HG02623 (cell line): Measurements from ENCODE around the gene OAF.

Source experiments
- ATAC-seq: cut with Tn5 transposase; IDR thresholded peaks from one replicate; pipeline ENCODE4 v1.9.1; 2021; ENCODE audit warnings: moderate library complexity; ENCODE audit not compliant: unreplicated experiment

OAF gene

GRCh38 chr11:120219938-120220746 is 9.3 kb downstream of the OAF start:
- ATAC-seq = no peak

GRCh38 chr11:120220747-120221037 is 9.9 kb downstream of the OAF start:
- ATAC-seq = no peak

GRCh38 chr11:120221115-120221752 is 10.4 kb downstream of the OAF start:
- no peak for ATAC-seq

GRCh38 chr11:120222916-120223315 is 12.1 kb downstream of the OAF start:
- no peak for ATAC-seq

GRCh38 chr11:120223793-120224192 is 13.0 kb downstream of the OAF start:
- ATAC-seq = no peak

GRCh38 chr11:120224361-120224760 is 13.5 kb downstream of the OAF start:
- no peak for ATAC-seq

GRCh38 chr11:120224972-120225909 is 14.4 kb downstream of the OAF start:
- ATAC-seq = no peak

- ATAC-seq = no peak
Observed at GRCh38 chr11:120226242-120226641, 15.4 kb downstream of the OAF start.

- no peak for ATAC-seq
Observed at GRCh38 chr11:120226714-120227113, 15.9 kb downstream of the OAF start.

GRCh38 chr11:120227228-120227852 is 16.5 kb downstream of the OAF start:
- ATAC-seq = no peak

- ATAC-seq = no peak
Observed at GRCh38 chr11:120228794-120229384, 18.1 kb downstream of the OAF start.

- ATAC-seq = no peak
Observed at GRCh38 chr11:120229451-120230424, 18.9 kb downstream of the OAF start.

GRCh38 chr11:120230433-120231071 is 19.7 kb downstream of the OAF start:
- no peak for ATAC-seq

- no peak for ATAC-seq
Observed at GRCh38 chr11:120231963-120232362, 21.1 kb downstream of the OAF start.

GRCh38 chr11:120233207-120233803 is 22.5 kb downstream of the OAF start:
- ATAC-seq = no peak

GRCh38 chr11:120235024-120235628 is 24.3 kb downstream of the OAF start:
- ATAC-seq = no peak

GRCh38 chr11:120236169-120237107 is 25.6 kb downstream of the OAF start:
- no peak for ATAC-seq
